HL-60 (cell line): Measurements from ENCODE around the gene GPD1.

ENCODE experiments used
- DNase-seq, 2 experiments: peaks; one replicate each; pipeline ENCODE4 v3.0.0-alpha.2; 2010 to 2020; ENCODE audit warnings: low read depth in 1 of 2, low spot score in 1 of 2
- H3K27ac ChIP-seq: fragments of 250-450 bp; sonication (Bioruptor Pico); replicated peaks from 2 replicates; pipeline ENCODE4 v1.5.1; 2020; ENCODE audit warnings: mild to moderate bottlenecking, moderate library complexity
- H3K27me3 ChIP-seq: fragments of 250-450 bp; sonication (Bioruptor Pico); 2 replicates; pipeline ENCODE4 v1.5.1; 2021; ENCODE audit warnings: mild to moderate bottlenecking, moderate library complexity; ENCODE audit not compliant: insufficient read depth, poor library complexity, severe bottlenecking
- H3K4me3 ChIP-seq: replicated peaks from 2 replicates; pipeline ENCODE4 v1.5.1; 2011; ENCODE audit warnings: mild to moderate bottlenecking, control low read depth, low read length; ENCODE audit not compliant: insufficient read depth
- GABPA ChIP-seq: IDR thresholded peaks from 2 replicates; pipeline ENCODE4 v1.6.1; 2012; ENCODE audit warnings: low read depth
- POLR2AphosphoS5 ChIP-seq: IDR thresholded peaks from 2 replicates; pipeline ENCODE4 v1.6.1; 2012; ENCODE audit warnings: low read depth
- SPI1 ChIP-seq: IDR thresholded peaks from 2 replicates; pipeline ENCODE4 v1.6.1; 2012; ENCODE audit warnings: low read depth, mild to moderate bottlenecking, borderline replicate concordance
- TF ChIP-seq, protein P1 (sequence below): IDR thresholded peaks from 2 replicates; pipeline ENCODE4 v1.6.1; 2012; ENCODE audit warnings: low read depth; ENCODE audit not compliant: insufficient replicate concordance
- TF ChIP-seq, protein P2 (sequence below): IDR thresholded peaks from one replicate; pipeline ENCODE4 v1.5.1; 2011; ENCODE audit warnings: low read length, control low read depth, inconsistent platforms; ENCODE audit not compliant: insufficient read depth

The GPD1 gene

DNA sequence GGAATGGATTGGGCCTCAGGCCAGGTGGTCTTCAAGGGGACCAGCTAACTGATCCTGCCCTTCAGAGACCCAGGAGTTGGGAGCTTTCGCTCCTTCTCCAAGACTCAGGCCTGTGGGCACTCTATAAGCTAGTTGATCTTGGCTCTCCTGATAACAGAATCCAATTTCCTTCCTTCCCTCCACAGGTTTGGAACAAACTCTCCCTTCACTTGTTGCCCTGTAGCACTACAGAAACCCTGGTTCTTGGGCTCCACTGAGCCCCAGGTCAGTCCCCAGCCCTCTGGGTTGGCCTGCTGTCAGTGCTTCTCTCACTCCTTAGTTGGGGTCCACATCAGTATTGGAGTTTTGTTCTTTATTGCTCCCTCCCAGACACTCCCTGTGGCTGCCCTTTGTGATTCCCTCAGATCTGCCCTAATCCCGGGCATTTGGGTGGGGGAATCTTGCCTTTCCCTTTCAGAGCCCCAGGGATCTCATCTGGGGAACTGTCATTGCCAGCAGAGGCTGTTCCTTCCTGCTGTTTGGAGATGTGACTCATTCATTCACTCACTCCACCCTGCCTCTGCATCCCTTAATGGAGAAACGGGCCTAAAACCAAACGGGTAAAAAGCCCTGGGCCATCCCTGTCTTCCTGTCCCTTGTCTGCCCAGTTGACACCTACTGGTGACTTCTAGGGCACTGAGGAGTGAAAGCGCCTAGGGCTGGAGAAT, 4.4 kb upstream of the GPD1 start:
- H3K4me3 ChIP-seq = no peak overlapping the region
- H3K27me3 ChIP-seq = no peaks in the 10 kb centered on the region
- no peak for TF ChIP-seq SPI1
- TF ChIP-seq, protein P1, sequence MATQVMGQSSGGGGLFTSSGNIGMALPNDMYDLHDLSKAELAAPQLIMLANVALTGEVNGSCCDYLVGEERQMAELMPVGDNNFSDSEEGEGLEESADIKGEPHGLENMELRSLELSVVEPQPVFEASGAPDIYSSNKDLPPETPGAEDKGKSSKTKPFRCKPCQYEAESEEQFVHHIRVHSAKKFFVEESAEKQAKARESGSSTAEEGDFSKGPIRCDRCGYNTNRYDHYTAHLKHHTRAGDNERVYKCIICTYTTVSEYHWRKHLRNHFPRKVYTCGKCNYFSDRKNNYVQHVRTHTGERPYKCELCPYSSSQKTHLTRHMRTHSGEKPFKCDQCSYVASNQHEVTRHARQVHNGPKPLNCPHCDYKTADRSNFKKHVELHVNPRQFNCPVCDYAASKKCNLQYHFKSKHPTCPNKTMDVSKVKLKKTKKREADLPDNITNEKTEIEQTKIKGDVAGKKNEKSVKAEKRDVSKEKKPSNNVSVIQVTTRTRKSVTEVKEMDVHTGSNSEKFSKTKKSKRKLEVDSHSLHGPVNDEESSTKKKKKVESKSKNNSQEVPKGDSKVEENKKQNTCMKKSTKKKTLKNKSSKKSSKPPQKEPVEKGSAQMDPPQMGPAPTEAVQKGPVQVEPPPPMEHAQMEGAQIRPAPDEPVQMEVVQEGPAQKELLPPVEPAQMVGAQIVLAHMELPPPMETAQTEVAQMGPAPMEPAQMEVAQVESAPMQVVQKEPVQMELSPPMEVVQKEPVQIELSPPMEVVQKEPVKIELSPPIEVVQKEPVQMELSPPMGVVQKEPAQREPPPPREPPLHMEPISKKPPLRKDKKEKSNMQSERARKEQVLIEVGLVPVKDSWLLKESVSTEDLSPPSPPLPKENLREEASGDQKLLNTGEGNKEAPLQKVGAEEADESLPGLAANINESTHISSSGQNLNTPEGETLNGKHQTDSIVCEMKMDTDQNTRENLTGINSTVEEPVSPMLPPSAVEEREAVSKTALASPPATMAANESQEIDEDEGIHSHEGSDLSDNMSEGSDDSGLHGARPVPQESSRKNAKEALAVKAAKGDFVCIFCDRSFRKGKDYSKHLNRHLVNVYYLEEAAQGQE = no peak
- TF ChIP-seq GABPA = no peak
- TF ChIP-seq, protein P2, sequence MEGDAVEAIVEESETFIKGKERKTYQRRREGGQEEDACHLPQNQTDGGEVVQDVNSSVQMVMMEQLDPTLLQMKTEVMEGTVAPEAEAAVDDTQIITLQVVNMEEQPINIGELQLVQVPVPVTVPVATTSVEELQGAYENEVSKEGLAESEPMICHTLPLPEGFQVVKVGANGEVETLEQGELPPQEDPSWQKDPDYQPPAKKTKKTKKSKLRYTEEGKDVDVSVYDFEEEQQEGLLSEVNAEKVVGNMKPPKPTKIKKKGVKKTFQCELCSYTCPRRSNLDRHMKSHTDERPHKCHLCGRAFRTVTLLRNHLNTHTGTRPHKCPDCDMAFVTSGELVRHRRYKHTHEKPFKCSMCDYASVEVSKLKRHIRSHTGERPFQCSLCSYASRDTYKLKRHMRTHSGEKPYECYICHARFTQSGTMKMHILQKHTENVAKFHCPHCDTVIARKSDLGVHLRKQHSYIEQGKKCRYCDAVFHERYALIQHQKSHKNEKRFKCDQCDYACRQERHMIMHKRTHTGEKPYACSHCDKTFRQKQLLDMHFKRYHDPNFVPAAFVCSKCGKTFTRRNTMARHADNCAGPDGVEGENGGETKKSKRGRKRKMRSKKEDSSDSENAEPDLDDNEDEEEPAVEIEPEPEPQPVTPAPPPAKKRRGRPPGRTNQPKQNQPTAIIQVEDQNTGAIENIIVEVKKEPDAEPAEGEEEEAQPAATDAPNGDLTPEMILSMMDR = no peak
- TF ChIP-seq POLR2AphosphoS5 = no peak
- no peak overlapping the region for H3K27ac ChIP-seq
- DNase-seq = no peak

DNA sequence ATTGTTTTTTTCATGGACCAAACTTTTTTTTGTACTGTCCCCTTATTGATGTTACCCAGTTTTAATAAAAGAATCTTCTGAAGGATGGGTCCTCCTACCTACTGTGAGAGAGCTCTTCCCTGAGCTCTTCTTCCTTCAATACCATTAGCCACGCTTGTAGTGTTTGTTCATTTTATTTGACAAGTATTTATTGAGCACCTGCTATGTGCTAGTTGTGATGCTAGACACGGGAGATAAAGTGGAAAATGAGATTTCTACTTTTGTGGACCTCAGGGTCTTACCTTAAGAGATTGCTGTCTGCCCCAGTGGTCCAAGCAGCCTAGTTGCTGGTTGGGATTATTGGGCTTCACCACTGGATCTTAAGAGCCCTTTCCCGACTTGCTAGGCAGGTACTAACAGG, 3.2 kb upstream of the GPD1 start:
- Histone ChIP-seq H3K27ac (no peak overlapping the region), H3K4me3 (no peak overlapping the region), H3K27me3 (no peaks in the 10 kb centered on the region)
- DNase-seq = no peak
- TF ChIP-seq SPI1 (no peak), GABPA (no peak), POLR2AphosphoS5 (no peak)
- TF ChIP-seq, protein P2 = no peak
- TF ChIP-seq, protein P1 = no peak

DNA sequence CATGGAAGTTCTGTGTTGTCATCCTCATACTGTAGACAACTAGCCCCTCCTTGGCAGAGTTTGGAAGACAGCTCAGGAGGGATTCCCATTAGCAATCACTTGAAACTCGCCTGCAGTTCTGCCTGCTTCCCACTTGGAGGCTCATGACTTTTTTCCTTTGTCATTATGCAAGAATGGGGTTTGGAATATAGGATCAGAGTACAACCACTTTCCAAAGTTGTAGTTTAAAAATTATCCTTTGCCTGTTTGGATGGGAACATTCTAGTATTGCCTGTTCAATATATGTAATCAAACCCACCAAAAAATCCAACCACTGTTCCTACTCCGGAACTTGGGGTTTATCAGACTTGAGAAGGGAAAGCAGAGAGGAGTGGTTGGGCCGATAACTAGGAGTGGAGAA, 2.1 kb upstream of the GPD1 start:
- Histone ChIP-seq H3K4me3 (no peak overlapping the region), H3K27ac (no peak overlapping the region), H3K27me3 (no peaks in the 10 kb centered on the region)
- no peak for DNase-seq
- TF ChIP-seq GABPA (no peak), POLR2AphosphoS5 (no peak), SPI1 (no peak)
- TF ChIP-seq, protein P1 = no peak
- TF ChIP-seq, protein P2 = no peak
